Hepatocyte (in vitro differentiated cells): ENCODE results near the gene TMEM59. TPM values are rescaled to one million over a fixed set of nuclear protein-coding genes. Genes with fewer than 3 reads are reported as not detected.

Source experiments
- DNase-seq: peaks from one replicate; pipeline ENCODE4 v3.0.0-alpha.2; 2016; ENCODE audit warnings: low spot score
- H2AFZ ChIP-seq: fragments of 200-600 bp; sonication (generic); 2 replicates; pipeline ENCODE4 v1.6.0; 2016; ENCODE audit warnings: antibody characterized with exemption, mild to moderate bottlenecking
- H3K27ac ChIP-seq: fragments of 200-600 bp; sonication (generic); 2 replicates; pipeline ENCODE4 v1.5.1; 2016; ENCODE audit warnings: mild to moderate bottlenecking
- H3K27me3 ChIP-seq: fragments of 200-600 bp; sonication (generic); 2 replicates; pipeline ENCODE4 v1.6.1; 2016
- H3K36me3 ChIP-seq: fragments of 200-600 bp; sonication (generic); replicated peaks from 2 replicates; pipeline ENCODE4 v1.5.1; 2016; ENCODE audit warnings: low read depth; ENCODE audit not compliant: insufficient read depth
- H3K4me1 ChIP-seq: fragments of 200-600 bp; sonication (generic); 2 replicates; pipeline ENCODE4 v1.5.1; 2016; ENCODE audit warnings: mild to moderate bottlenecking, moderate library complexity; ENCODE audit not compliant: insufficient read depth
- H3K4me2 ChIP-seq: fragments of 200-600 bp; sonication (generic); 2 replicates; pipeline ENCODE4 v1.6.0; 2016
- H3K4me3 ChIP-seq: fragments of 200-600 bp; sonication (generic); 2 replicates; pipeline ENCODE4 v1.5.1; 2016; ENCODE audit warnings: mild to moderate bottlenecking
- H3K79me2 ChIP-seq: fragments of 200-600 bp; sonication (generic); 2 replicates; pipeline ENCODE4 v1.6.0; 2017; ENCODE audit warnings: mild to moderate bottlenecking
- H3K9me2 ChIP-seq: fragments of 200-600 bp; sonication (generic); replicated peaks from 2 replicates; pipeline ENCODE4 v1.6.0; 2017; ENCODE audit warnings: mild to moderate bottlenecking; ENCODE audit not compliant: insufficient read depth
- H3K9me3 ChIP-seq: fragments of 200-600 bp; sonication (generic); 2 replicates; pipeline ENCODE4 v1.5.1; 2016; ENCODE audit warnings: low read depth, mild to moderate bottlenecking
- H4K20me1 ChIP-seq: fragments of 200-600 bp; sonication (generic); 2 replicates; pipeline ENCODE4 v1.6.0; 2016; ENCODE audit warnings: mild to moderate bottlenecking; ENCODE audit not compliant: insufficient read depth, poor library complexity, severe bottlenecking
- EZH2 ChIP-seq: fragments of 200-600 bp; sonication (generic); IDR thresholded peaks from 2 replicates; pipeline ENCODE4 v1.6.1; 2016; ENCODE audit warnings: antibody characterized with exemption, mild to moderate bottlenecking, borderline replicate concordance
- EZH2phosphoT487 ChIP-seq: fragments of 200-600 bp; sonication (generic); IDR thresholded peaks from one replicate; pipeline ENCODE4 v1.6.1; 2018; ENCODE audit warnings: antibody characterized with exemption, mild to moderate bottlenecking, low read depth, moderate library complexity; ENCODE audit not compliant: unreplicated experiment, severe bottlenecking
- WGBS: methylation state at CpG from one replicate; pipeline ENCODE4 v1.1.6; 2016; ENCODE audit warnings: low lambda C conversion rate; ENCODE audit errors: missing lambda C conversion rate; 5-methylcytosine and 5-hydroxymethylcytosine counted together
- polyA plus RNA-seq: library from polyadenylated mRNA; unstranded; fragments of >200 nt; fragmentation: Nextera tagmentation; extraction: Ambion mirVana; gene quantifications from 2 replicates; pipeline ENCODE4 v1.2.1, GENCODE V29; 2016
- total RNA-seq: library from RNA; depleted of rRNA; stranded (reverse); fragments of >200 nt; gene quantifications from 2 replicates; pipeline ENCODE4 v1.2.3, GENCODE V29; 2014
- TF ChIP-seq, protein P1 (sequence below): fragments of 200-600 bp; sonication (generic); IDR thresholded peaks from 2 replicates; pipeline ENCODE4 v1.5.1; 2016; ENCODE audit warnings: antibody characterized with exemption, mild to moderate bottlenecking; ENCODE audit not compliant: poor library complexity

TMEM59 gene
- total and polyA plus RNA-seq, 2 experiments from 2014 or later, result 714 to 1,181 TPM

DNA sequence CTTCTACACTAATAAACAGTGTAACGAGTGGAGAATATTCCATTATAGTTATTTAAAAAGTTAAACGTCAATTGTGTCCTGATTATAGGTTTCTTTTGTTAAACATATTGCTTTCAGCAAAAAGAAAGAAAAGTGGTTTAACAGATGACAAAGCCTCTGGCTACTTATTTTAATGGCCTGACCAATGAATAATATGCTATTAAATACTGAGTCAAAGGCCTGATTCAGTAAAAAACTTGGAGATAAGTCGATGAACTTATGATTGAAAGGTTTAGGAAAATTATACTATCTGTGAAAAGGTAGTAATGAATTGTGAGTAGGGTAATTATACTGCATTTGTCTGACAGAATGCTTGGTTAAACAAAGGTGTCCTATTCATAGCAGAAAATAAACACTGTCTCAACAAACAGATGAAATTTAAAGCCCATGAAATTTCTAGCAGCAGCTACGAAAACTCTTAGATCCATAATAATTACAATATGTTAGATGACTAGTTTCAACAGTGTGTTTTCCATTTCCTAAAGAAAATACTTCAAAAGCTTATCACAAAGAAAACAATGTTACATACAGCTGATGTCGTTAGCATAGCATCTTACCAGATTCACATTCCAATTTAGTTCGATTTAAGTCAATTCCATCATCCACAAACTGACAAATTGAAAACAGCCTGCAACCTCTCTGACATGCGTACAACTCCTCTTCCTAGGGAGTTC lies 6.2 kb downstream of the TMEM59 start:
- H4K20me1 ChIP-seq, result peaks cover 57% of the 10 kb centered on the region
- no peak for DNase-seq

DNA sequence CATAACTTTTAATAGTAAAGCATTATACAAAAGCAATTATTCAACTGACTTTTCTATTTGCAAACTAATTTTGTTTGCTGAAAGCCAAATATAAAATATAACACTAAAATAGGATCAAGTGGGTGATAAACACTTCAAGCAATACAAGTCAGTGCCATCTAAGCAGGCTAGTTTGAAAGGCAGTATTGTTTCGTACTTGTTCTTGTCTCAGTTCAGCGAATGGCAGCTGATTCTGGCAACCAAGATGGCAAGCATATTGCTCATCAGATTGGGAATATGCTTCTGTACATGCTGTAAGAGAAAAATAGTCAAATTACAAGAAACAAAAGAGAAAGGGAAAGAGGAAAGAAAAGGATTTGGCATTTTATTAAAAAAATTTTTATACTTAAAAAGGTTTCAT lies 7.5 kb downstream of the TMEM59 start:
- DNase-seq, result no peak
- peaks cover 50% of the 10 kb centered on the region for H4K20me1 ChIP-seq
- H3K4me2 ChIP-seq, result no peak overlapping the region
- WGBS, result 95% methylated on average over 2 of the region's 2 CpGs
- no peaks in the 10 kb centered on the region for H3K27me3 ChIP-seq
- no peak overlapping the region for H3K4me3 ChIP-seq
- H3K4me1 ChIP-seq, result peaks cover 3% of the 10 kb centered on the region
- TF ChIP-seq EZH2phosphoT487, result no peak
- TF ChIP-seq, protein P1, sequence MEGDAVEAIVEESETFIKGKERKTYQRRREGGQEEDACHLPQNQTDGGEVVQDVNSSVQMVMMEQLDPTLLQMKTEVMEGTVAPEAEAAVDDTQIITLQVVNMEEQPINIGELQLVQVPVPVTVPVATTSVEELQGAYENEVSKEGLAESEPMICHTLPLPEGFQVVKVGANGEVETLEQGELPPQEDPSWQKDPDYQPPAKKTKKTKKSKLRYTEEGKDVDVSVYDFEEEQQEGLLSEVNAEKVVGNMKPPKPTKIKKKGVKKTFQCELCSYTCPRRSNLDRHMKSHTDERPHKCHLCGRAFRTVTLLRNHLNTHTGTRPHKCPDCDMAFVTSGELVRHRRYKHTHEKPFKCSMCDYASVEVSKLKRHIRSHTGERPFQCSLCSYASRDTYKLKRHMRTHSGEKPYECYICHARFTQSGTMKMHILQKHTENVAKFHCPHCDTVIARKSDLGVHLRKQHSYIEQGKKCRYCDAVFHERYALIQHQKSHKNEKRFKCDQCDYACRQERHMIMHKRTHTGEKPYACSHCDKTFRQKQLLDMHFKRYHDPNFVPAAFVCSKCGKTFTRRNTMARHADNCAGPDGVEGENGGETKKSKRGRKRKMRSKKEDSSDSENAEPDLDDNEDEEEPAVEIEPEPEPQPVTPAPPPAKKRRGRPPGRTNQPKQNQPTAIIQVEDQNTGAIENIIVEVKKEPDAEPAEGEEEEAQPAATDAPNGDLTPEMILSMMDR, result no peak
- no peak for TF ChIP-seq EZH2
- no peak overlapping the region for H2AFZ ChIP-seq
- no peaks in the 10 kb centered on the region for H3K9me3 ChIP-seq
- H3K36me3 ChIP-seq, result no peaks in the 10 kb centered on the region
- peaks cover 73% of the 10 kb centered on the region for H3K79me2 ChIP-seq
- H3K9me2 ChIP-seq, result no peaks in the 10 kb centered on the region
- H3K27ac ChIP-seq, result no peak overlapping the region

More for the DNA sequence above, 6.2 kb downstream of the TMEM59 start:
- TF ChIP-seq EZH2 (no peak), EZH2phosphoT487 (no peak)
- Histone ChIP-seq H3K4me1 (peaks cover 15% of the 10 kb centered on the region), H3K4me2 (no peak overlapping the region), H3K4me3 (no peak overlapping the region), H3K79me2 (peaks cover 86% of the 10 kb centered on the region), H3K27me3 (no peaks in the 10 kb centered on the region), H3K27ac (no peak overlapping the region), H3K9me3 (no peaks in the 10 kb centered on the region), H2AFZ (no peak overlapping the region), H3K9me2 (no peaks in the 10 kb centered on the region), H3K36me3 (no peaks in the 10 kb centered on the region)
- 74% methylated on average over 7 of the region's 7 CpGs for WGBS

DNA sequence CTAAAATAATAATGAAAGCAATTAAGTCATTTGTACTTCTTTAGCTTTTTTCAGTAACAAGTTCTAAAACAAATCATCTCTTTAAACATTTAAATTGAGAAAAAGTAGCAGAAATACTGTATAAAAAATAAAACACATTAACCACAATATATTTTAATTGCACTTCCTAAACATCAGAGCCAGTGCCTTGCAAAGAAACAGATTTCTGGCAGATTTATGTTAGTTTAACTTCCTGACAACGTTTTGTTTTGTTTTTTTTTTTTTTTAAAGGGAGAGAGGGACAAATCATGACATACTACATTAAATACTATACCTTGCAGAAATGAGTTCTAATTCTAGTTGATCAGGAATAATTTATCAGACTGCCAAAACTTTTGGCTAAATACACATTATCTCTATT lies 11.2 kb downstream of the TMEM59 start:
- Histone ChIP-seq H3K4me1 (no peaks in the 10 kb centered on the region), H4K20me1 (peaks cover 14% of the 10 kb centered on the region), H3K9me2 (no peaks in the 10 kb centered on the region), H3K4me2 (no peak overlapping the region), H3K4me3 (no peak overlapping the region), H3K27me3 (no peaks in the 10 kb centered on the region), H3K9me3 (no peaks in the 10 kb centered on the region), H3K79me2 (peaks cover 36% of the 10 kb centered on the region), H3K36me3 (no peaks in the 10 kb centered on the region), H2AFZ (no peak overlapping the region), H3K27ac (no peak overlapping the region)
- TF ChIP-seq, protein P1, result no peak
- TF ChIP-seq EZH2phosphoT487, result no peak
- TF ChIP-seq EZH2, result no peak
- no peak for DNase-seq
- 50% methylated on average over 1 of the region's 1 CpG for WGBS

DNA sequence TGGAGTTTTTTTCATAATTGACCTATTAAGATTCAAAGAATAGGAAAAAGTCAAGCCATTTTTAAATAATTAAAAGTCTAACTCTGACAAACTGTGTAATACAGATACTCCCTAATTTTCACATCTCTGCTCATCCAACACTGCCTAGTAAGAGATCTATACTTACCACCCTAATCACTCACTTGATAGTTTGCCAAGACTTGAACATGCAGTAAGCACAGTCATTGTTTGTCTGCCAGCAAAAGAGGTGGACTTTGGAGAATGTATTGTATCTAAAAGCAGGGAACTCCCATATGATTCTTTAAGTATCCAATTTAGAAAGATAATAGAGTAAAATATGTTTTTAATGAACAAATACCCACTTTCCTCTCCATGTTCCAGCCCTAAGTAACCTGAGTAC lies 15.5 kb downstream of the TMEM59 start:
- H3K36me3 ChIP-seq, result no peaks in the 10 kb centered on the region
- H3K4me1 ChIP-seq, result no peaks in the 10 kb centered on the region
- no peaks in the 10 kb centered on the region for H3K27me3 ChIP-seq
- no peak overlapping the region for H3K27ac ChIP-seq
- no peaks in the 10 kb centered on the region for H4K20me1 ChIP-seq
- H3K79me2 ChIP-seq, result no peaks in the 10 kb centered on the region
- DNase-seq, result no peak
- H2AFZ ChIP-seq, result no peak overlapping the region
- H3K9me3 ChIP-seq, result no peaks in the 10 kb centered on the region
- H3K4me2 ChIP-seq, result no peak overlapping the region
- H3K9me2 ChIP-seq, result no peaks in the 10 kb centered on the region
- no peak overlapping the region for H3K4me3 ChIP-seq
- TF ChIP-seq, protein P1, result no peak
- TF ChIP-seq EZH2phosphoT487, result no peak
- no peak for TF ChIP-seq EZH2
